Osteocyte (in vitro differentiated cells): ENCODE results near the gene PHACTR2. TPM values are rescaled to one million over a fixed set of nuclear protein-coding genes. Genes with fewer than 3 reads are reported as not detected.

Experiments
- DNase-seq: peaks from one replicate; pipeline ENCODE4 v3.0.0; 2021; ENCODE audit warnings: mixed read lengths; ENCODE audit not compliant: unreplicated experiment; ENCODE audit errors: extremely low spot score
- H3K27ac Mint-ChIP-seq: one replicate; pipeline ENCODE4 v1.8.0; 2021; ENCODE audit warnings: mild to moderate bottlenecking, mixed read lengths; ENCODE audit not compliant: unreplicated experiment
- H3K27me3 Mint-ChIP-seq: one replicate; pipeline ENCODE4 v1.8.0; 2021; ENCODE audit warnings: mixed read lengths; ENCODE audit not compliant: unreplicated experiment
- H3K36me3 Mint-ChIP-seq: one replicate; pipeline ENCODE4 v1.8.0; 2021; ENCODE audit warnings: mixed read lengths; ENCODE audit not compliant: unreplicated experiment
- H3K4me1 Mint-ChIP-seq: one replicate; pipeline ENCODE4 v1.8.0; 2021; ENCODE audit warnings: mixed read lengths; ENCODE audit not compliant: unreplicated experiment
- H3K4me3 Mint-ChIP-seq: one replicate; pipeline ENCODE4 v1.8.0; 2021; ENCODE audit warnings: mild to moderate bottlenecking, moderate library complexity, mixed read lengths; ENCODE audit not compliant: unreplicated experiment
- H3K9me3 Mint-ChIP-seq: one replicate; pipeline ENCODE4 v1.8.0; 2021; ENCODE audit warnings: mixed read lengths; ENCODE audit not compliant: unreplicated experiment
- total RNA-seq: library from RNA; stranded (reverse); gene quantifications from 2 replicates; pipeline ENCODE4 v1.2.1, GENCODE V29; 2021
- TF ChIP-seq, protein P1 (sequence below): fragments of 200-600 bp; sonication (generic); IDR thresholded peaks from 2 replicates; pipeline ENCODE4 v1.5.0; 2021; ENCODE audit warnings: antibody characterized with exemption, mild to moderate bottlenecking, moderate library complexity

The PHACTR2 gene
- total RNA-seq, 1 donor from 2014 or later: 312 TPM

DNA sequence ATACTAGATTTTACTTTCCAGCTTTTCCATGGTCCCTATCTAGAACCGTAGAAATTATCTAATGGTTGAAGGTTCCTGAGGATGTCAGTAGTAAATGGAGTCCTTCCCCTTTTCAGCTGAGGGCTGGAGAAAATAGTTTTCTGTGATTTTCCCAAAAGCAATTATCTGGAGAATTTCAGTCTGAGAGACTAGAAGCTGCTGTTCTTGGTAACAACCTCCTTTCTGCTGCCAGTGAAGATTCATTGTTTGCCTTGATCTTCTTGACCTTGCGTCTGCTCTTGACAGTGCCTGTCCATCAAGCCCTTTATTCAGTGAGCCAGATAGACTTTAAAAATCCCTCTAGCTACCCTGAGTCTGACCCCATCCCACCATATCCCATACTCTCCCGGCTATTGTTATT, 73.1 kb downstream of the PHACTR2 start:
- H3K9me3 Mint-ChIP-seq: no peaks in the 10 kb centered on the region
- TF ChIP-seq, protein P1, sequence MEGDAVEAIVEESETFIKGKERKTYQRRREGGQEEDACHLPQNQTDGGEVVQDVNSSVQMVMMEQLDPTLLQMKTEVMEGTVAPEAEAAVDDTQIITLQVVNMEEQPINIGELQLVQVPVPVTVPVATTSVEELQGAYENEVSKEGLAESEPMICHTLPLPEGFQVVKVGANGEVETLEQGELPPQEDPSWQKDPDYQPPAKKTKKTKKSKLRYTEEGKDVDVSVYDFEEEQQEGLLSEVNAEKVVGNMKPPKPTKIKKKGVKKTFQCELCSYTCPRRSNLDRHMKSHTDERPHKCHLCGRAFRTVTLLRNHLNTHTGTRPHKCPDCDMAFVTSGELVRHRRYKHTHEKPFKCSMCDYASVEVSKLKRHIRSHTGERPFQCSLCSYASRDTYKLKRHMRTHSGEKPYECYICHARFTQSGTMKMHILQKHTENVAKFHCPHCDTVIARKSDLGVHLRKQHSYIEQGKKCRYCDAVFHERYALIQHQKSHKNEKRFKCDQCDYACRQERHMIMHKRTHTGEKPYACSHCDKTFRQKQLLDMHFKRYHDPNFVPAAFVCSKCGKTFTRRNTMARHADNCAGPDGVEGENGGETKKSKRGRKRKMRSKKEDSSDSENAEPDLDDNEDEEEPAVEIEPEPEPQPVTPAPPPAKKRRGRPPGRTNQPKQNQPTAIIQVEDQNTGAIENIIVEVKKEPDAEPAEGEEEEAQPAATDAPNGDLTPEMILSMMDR: no peak
- H3K4me3 Mint-ChIP-seq: no peak overlapping the region
- peak overlapping the region; percentile 79 for H3K27ac Mint-ChIP-seq
- H3K36me3 Mint-ChIP-seq: peaks cover 51% of the 10 kb centered on the region
- H3K27me3 Mint-ChIP-seq: no peaks in the 10 kb centered on the region
- H3K4me1 Mint-ChIP-seq: peaks cover 75% of the 10 kb centered on the region
- DNase-seq: no peak

GRCh38 chr6:143752459-143752858, 74.7 kb downstream of the PHACTR2 start:
- Mint-ChIP-seq H3K4me1 (peaks cover 61% of the 10 kb centered on the region), H3K36me3 (peaks cover 54% of the 10 kb centered on the region), H3K27me3 (no peaks in the 10 kb centered on the region), H3K9me3 (no peaks in the 10 kb centered on the region), H3K27ac (no peak overlapping the region), H3K4me3 (no peak overlapping the region)
- DNase-seq: no peak
- TF ChIP-seq, protein P1: no peak

DNA sequence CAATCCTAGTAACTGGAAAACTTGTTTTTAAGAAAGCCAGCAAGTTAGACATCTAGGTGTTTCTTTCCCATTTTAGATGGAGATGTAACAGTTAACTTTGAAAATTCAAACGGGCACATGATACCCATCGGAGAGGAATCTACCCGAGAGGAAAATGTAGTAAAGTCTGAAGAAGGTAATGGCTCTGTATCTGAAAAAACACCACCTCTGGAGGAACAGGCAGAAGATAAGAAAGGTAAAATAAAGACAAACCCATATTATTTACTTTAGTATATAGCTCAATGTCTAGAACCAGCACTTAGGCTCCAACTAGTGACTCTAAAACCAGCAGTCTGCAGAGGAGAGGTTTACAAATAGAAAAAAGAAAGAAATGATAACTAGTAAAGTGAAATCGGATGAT, 75.9 kb downstream of the PHACTR2 start:
- H3K4me3 Mint-ChIP-seq: no peak overlapping the region
- no peaks in the 10 kb centered on the region for H3K27me3 Mint-ChIP-seq
- H3K9me3 Mint-ChIP-seq: no peaks in the 10 kb centered on the region
- DNase-seq: no peak
- H3K27ac Mint-ChIP-seq: no peak overlapping the region
- peaks cover 52% of the 10 kb centered on the region for H3K4me1 Mint-ChIP-seq
- TF ChIP-seq, protein P1: no peak
- H3K36me3 Mint-ChIP-seq: peaks cover 62% of the 10 kb centered on the region

DNA sequence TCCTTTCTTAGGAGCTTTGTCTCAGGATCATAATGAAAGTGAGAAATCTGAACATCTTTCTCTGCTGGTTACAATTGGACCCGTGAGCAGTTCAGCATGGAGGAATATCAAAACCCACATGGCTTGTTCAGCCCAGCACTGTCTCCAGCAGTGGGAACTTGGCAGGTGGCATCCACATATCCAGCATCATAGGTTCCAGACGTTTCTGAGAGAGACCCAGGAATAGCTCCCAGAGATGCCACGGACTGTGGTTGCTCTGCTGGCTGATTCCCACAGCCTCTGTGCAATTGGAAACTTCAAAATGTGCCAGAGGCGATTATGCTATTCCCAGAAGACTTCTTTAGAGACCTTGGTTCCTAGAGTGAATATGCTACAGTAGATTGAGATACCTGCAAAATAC, 76.4 kb downstream of the PHACTR2 start:
- no peak overlapping the region for H3K27ac Mint-ChIP-seq
- TF ChIP-seq, protein P1: no peak
- DNase-seq: no peak
- H3K4me1 Mint-ChIP-seq: peaks cover 47% of the 10 kb centered on the region
- H3K36me3 Mint-ChIP-seq: peaks cover 60% of the 10 kb centered on the region
- H3K9me3 Mint-ChIP-seq: no peaks in the 10 kb centered on the region
- no peaks in the 10 kb centered on the region for H3K27me3 Mint-ChIP-seq
- H3K4me3 Mint-ChIP-seq: no peak overlapping the region

- H3K4me1 Mint-ChIP-seq: peaks cover 45% of the 10 kb centered on the region
- peak overlapping the region; percentile 35 for H3K27ac Mint-ChIP-seq
- H3K36me3 Mint-ChIP-seq: peaks cover 62% of the 10 kb centered on the region
- TF ChIP-seq, protein P1: no peak
- DNase-seq: no peak
- H3K4me3 Mint-ChIP-seq: no peak overlapping the region
- H3K9me3 Mint-ChIP-seq: no peaks in the 10 kb centered on the region
- H3K27me3 Mint-ChIP-seq: no peaks in the 10 kb centered on the region
These were observed 77.6 kb downstream of the PHACTR2 start for GRCh38 chr6:143755301-143755744.
